Uterus (tissue), 2 donors: ENCODE measurements around the gene PPP4R3A.

ENCODE experiments used
- POLR2A ChIP-seq, 2 donors: fragments of 450-650 bp; IDR thresholded peaks; one replicate each; pipeline ENCODE4 v1.6.1; 2016; ENCODE audit warnings: antibody characterized with exemption in 2 of 2, mild to moderate bottlenecking in 1 of 2, moderate library complexity in 1 of 2
- TF ChIP-seq, protein P1 (sequence below), 4 experiments: fragments of 200-600 bp in 2 of 4; fragments of 450-650 bp in 2 of 4; sonication (generic) in 2 of 4; IDR thresholded peaks; one replicate each; pipeline ENCODE4 v1.5.1; 2016 to 2019; ENCODE audit warnings: antibody characterized with exemption in 4 of 4, mild to moderate bottlenecking in 2 of 4, moderate library complexity in 1 of 4

DNA sequence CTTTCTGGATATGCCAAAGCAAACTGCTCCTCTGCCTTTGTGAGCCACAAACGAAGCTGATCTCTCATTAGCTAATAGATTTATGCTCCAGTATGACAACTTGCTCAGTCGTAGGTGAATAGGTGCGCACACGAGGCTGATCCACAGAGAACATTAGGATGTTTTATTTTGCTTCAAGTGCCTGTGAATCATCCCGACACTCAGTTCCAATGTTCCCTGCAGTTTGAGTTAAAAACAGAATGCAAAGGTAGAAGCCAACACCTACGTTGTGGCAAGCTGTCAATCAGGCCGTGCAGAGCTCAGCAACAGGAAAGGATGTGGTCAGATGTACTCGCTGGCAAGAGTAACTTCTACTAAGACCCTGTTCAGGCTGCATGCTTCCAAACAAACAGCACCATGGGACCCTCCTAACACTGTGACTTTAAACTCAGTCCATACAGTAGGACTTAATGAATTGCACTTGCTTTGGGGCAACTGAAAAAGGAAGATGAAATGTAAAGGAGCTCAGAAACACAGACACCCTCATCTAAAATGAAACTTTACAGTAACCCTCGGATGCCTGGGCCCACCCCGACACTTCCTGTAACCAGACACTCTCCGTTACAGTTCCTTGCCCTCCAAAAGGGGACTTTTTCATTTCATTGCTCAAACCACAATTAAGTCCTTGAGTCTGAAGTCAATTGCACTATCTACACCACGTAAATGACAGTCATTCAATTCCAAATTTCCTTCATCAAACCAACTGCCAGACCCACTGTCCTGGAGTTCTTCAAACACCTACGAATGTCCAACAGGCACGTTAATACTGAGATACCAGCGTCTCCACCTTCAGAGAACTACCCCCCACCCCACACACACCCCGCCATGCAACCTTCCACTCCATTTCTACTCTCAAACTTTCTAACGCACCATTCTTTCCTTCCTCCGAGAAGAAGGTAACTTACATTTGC is 94.0 kb downstream of the PPP4R3A start:
- TF ChIP-seq, protein P1, sequence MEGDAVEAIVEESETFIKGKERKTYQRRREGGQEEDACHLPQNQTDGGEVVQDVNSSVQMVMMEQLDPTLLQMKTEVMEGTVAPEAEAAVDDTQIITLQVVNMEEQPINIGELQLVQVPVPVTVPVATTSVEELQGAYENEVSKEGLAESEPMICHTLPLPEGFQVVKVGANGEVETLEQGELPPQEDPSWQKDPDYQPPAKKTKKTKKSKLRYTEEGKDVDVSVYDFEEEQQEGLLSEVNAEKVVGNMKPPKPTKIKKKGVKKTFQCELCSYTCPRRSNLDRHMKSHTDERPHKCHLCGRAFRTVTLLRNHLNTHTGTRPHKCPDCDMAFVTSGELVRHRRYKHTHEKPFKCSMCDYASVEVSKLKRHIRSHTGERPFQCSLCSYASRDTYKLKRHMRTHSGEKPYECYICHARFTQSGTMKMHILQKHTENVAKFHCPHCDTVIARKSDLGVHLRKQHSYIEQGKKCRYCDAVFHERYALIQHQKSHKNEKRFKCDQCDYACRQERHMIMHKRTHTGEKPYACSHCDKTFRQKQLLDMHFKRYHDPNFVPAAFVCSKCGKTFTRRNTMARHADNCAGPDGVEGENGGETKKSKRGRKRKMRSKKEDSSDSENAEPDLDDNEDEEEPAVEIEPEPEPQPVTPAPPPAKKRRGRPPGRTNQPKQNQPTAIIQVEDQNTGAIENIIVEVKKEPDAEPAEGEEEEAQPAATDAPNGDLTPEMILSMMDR (IDR thresholded peaks at IDR 0.05) = no peak
- no peak for TF ChIP-seq POLR2A (IDR thresholded peaks at IDR 0.05)
